ENCODE data around the gene C7orf57.

Gene C7orf57

DNA sequence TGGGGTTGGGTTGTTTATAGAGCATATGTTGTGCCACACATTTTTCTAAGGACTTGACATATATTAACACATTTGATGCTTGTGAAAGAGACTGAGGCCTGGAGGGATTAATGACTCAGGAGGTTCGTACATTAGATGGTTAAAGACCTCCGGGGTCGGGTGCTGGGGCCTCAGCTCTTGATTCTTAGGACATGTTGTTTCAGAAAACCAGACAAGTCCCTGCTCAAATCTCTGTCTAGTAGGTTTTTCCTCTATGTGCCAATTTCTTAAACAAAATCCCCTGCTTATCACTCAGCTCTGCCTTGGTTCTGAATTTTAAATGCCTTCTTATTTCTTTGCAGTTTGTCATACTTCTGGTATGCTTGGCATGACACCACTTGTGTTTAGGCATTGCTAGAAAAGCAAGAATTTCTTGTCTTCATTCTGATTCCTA, 59.5 kb downstream of the C7orf57 start:
- TF ChIP-seq, protein P1, sequence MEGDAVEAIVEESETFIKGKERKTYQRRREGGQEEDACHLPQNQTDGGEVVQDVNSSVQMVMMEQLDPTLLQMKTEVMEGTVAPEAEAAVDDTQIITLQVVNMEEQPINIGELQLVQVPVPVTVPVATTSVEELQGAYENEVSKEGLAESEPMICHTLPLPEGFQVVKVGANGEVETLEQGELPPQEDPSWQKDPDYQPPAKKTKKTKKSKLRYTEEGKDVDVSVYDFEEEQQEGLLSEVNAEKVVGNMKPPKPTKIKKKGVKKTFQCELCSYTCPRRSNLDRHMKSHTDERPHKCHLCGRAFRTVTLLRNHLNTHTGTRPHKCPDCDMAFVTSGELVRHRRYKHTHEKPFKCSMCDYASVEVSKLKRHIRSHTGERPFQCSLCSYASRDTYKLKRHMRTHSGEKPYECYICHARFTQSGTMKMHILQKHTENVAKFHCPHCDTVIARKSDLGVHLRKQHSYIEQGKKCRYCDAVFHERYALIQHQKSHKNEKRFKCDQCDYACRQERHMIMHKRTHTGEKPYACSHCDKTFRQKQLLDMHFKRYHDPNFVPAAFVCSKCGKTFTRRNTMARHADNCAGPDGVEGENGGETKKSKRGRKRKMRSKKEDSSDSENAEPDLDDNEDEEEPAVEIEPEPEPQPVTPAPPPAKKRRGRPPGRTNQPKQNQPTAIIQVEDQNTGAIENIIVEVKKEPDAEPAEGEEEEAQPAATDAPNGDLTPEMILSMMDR (IDR thresholded peaks at IDR 0.05) = no peak
- no peak overlapping the region for H3K27ac Mint-ChIP-seq
- peaks cover 27% of the 10 kb centered on the region for H3K36me3 Mint-ChIP-seq (ENCODE audit: low read depth)
- H3K27me3 Mint-ChIP-seq (ENCODE audit: low read depth, poor library complexity) = no peaks in the 10 kb centered on the region
- H3K4me3 Mint-ChIP-seq = no peak overlapping the region
- DNase-seq = no peak
- H3K4me1 Mint-ChIP-seq = peaks cover 55% of the 10 kb centered on the region
- H3K9me3 Mint-ChIP-seq = no peaks in the 10 kb centered on the region

DNA sequence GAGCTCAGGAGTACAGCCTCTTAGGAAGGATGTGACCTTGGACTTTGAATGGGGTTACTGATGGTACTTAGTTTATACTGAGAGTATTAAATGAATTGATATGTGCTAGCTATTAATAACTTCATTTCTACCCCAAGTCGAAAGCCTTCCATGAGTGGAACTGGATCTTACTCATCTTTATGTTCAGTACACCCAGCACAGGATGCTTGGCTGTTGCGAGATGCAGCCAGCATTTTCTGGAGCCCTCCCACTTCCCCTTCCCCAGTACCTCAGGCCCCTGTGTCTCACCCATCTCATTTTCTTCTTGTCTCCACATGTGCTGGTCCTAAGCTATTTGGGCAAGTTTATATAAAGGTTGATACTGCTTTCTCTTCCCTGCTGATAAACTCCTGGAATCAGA, 60.9 kb downstream of the C7orf57 start:
- Mint-ChIP-seq H3K27me3 (ENCODE audit: low read depth, poor library complexity) (no peaks in the 10 kb centered on the region), H3K4me1 (peaks cover 41% of the 10 kb centered on the region), H3K9me3 (no peaks in the 10 kb centered on the region), H3K27ac (no peak overlapping the region), H3K36me3 (ENCODE audit: low read depth) (peaks cover 24% of the 10 kb centered on the region), H3K4me3 (no peak overlapping the region)
- TF ChIP-seq, protein P1 (IDR thresholded peaks at IDR 0.05) = no peak
- DNase-seq = no peak

DNA sequence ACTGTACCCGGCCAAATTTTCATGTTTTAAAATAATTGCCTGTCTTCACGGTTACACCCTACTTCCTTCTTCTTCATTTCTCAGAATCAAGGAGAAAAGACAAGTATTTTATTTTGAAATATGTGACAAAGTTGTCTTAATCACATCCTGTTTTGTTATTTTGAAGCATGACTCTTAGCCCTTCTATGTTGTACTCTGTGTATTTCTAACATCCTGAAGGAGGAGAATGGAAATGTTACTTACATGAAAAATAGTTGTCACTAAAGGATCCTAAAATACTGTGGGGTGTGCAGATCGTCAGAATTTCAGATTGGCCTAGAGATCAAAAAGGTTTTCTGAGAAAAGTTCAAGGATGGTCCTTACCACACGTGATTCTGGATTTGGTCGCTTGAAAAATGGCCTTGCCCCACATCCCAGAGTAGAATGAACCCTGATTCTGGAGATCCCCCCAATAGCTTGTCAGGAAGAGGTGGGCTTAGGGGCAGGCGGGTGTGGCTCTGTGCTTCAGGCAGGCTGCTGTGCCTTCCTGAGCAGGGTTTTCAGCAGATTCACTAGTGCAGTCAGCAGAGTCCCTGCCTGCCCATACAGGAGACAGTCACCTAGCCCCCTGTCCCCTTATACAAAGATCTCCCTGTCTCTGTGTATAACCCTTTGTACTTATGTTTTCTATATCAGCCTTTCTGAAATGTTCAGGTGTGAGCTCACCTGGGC, 62.3 kb downstream of the C7orf57 start:
- Mint-ChIP-seq H3K36me3 (ENCODE audit: low read depth) (peaks cover 23% of the 10 kb centered on the region), H3K4me3 (no peak overlapping the region), H3K9me3 (no peaks in the 10 kb centered on the region), H3K27me3 (ENCODE audit: low read depth, poor library complexity) (no peaks in the 10 kb centered on the region), H3K4me1 (peaks cover 27% of the 10 kb centered on the region), H3K27ac (no peak overlapping the region)
- no peak for DNase-seq
- TF ChIP-seq, protein P1 (IDR thresholded peaks at IDR 0.05) = no peak

DNA sequence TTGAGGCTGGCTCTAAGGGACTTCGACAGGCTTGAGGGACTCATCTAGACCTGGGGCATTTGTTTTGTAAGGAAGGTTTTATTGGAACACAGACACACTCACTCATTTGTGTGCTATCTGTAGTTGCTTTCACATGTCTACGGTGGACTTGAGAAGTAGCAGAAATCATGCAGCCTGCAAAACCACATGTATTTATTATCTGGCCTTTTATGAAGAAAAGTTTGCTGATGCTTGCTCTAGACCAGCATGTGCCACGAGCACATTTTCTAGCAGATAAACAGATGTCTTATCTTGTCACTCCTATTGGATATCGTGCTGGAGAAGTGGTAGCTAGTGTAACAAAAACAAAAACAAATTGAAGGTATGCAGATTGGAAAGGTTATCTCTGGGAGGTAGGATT, 63.5 kb downstream of the C7orf57 start:
- Mint-ChIP-seq H3K4me3 (no peak overlapping the region), H3K27me3 (ENCODE audit: low read depth, poor library complexity) (no peaks in the 10 kb centered on the region), H3K27ac (no peak overlapping the region), H3K9me3 (no peaks in the 10 kb centered on the region), H3K36me3 (ENCODE audit: low read depth) (peaks cover 34% of the 10 kb centered on the region), H3K4me1 (peaks cover 15% of the 10 kb centered on the region)
- TF ChIP-seq, protein P1 (IDR thresholded peaks at IDR 0.05) = no peak
- no peak for DNase-seq

DNA sequence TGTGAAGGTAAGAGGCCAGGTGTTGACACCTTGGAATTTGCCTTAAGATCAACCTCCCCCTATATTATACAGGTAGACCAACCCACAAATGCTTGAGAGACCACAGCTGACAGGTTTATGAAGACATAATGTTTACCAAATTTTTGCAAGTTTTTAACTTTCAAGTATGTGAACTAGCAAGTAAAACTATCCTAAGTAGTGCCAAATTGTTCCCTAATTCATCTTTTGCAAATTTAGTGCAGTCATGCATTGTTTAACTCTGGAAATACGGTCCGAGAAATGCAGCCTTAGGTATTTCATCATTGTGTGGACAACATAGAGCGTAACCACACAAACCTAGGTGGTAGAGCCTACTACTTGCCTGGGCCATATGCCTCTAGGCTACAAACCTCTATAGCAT, 64.4 kb downstream of the C7orf57 start:
- Mint-ChIP-seq H3K27me3 (ENCODE audit: low read depth, poor library complexity) (no peaks in the 10 kb centered on the region), H3K27ac (no peak overlapping the region), H3K4me1 (peaks cover 8% of the 10 kb centered on the region), H3K9me3 (no peaks in the 10 kb centered on the region), H3K4me3 (no peak overlapping the region), H3K36me3 (ENCODE audit: low read depth) (peaks cover 36% of the 10 kb centered on the region)
- TF ChIP-seq, protein P1 (IDR thresholded peaks at IDR 0.05) = no peak
- DNase-seq = no peak

DNA sequence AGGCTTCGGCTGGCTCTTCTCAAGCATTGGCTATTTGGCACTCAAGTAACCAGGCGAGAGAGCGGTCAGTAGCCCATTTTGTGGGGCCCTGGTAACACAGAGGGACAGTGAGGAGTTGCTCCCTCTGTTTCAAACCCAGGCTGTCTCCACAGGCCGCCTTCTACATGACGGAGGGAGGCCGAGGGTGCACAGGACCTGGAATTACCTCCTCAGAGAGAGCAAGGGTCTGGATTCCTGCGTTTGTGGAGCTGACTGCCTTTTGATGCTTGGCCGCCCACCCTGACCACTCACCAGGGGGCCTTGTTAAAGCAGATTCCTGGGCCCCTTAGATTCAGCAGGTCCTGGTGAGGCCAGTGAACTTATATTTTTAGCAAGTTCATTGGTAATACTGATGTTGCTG, 66.0 kb downstream of the C7orf57 start:
- Mint-ChIP-seq H3K4me1 (no peaks in the 10 kb centered on the region), H3K4me3 (no peak overlapping the region), H3K27ac (no peak overlapping the region), H3K9me3 (no peaks in the 10 kb centered on the region), H3K36me3 (ENCODE audit: low read depth) (peaks cover 40% of the 10 kb centered on the region), H3K27me3 (ENCODE audit: low read depth, poor library complexity) (no peaks in the 10 kb centered on the region)
- TF ChIP-seq, protein P1 (IDR thresholded peaks at IDR 0.05) = no peak
- DNase-seq = no peak

Data from nephron progenitor cell (in vitro differentiated cells).